Osteocyte (in vitro differentiated cells): ENCODE results near the gene TMEM59L. TPM values are rescaled to one million over a fixed set of nuclear protein-coding genes. Genes with fewer than 3 reads are reported as not detected.

Experiments used
- DNase-seq: peaks from one replicate; pipeline ENCODE4 v3.0.0; 2021; ENCODE audit warnings: mixed read lengths; ENCODE audit not compliant: unreplicated experiment; ENCODE audit errors: extremely low spot score
- H3K27ac Mint-ChIP-seq: one replicate; pipeline ENCODE4 v1.8.0; 2021; ENCODE audit warnings: mild to moderate bottlenecking, mixed read lengths; ENCODE audit not compliant: unreplicated experiment
- H3K27me3 Mint-ChIP-seq: one replicate; pipeline ENCODE4 v1.8.0; 2021; ENCODE audit warnings: mixed read lengths; ENCODE audit not compliant: unreplicated experiment
- H3K36me3 Mint-ChIP-seq: one replicate; pipeline ENCODE4 v1.8.0; 2021; ENCODE audit warnings: mixed read lengths; ENCODE audit not compliant: unreplicated experiment
- H3K4me1 Mint-ChIP-seq: one replicate; pipeline ENCODE4 v1.8.0; 2021; ENCODE audit warnings: mixed read lengths; ENCODE audit not compliant: unreplicated experiment
- H3K4me3 Mint-ChIP-seq: one replicate; pipeline ENCODE4 v1.8.0; 2021; ENCODE audit warnings: mild to moderate bottlenecking, moderate library complexity, mixed read lengths; ENCODE audit not compliant: unreplicated experiment
- H3K9me3 Mint-ChIP-seq: one replicate; pipeline ENCODE4 v1.8.0; 2021; ENCODE audit warnings: mixed read lengths; ENCODE audit not compliant: unreplicated experiment
- total RNA-seq: library from RNA; stranded (reverse); gene quantifications from 2 replicates; pipeline ENCODE4 v1.2.1, GENCODE V29; 2021
- TF ChIP-seq, protein P1 (sequence below): fragments of 200-600 bp; sonication (generic); IDR thresholded peaks from 2 replicates; pipeline ENCODE4 v1.5.0; 2021; ENCODE audit warnings: antibody characterized with exemption, mild to moderate bottlenecking, moderate library complexity

The TMEM59L gene
- total RNA-seq, 1 donor from 2014 or later: 5.9 TPM

DNA sequence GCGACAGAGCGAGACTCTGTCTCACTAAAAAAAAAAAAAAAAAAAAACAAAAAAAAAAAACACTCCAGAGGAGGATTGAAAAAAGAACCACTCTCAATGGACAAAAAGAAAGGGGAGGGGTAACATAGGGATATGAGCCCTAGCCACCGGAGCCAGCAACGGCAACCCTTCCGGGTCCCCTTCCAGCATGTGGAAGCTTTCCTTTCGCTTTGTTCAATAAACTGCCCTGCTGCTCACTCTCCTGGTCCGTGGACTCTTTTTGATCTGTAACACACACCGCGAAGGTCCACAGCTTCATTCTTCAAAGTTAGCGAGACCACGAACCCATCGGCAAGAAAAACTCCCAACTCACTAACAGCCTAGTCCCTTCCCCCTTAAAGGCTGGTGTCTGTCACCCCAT lies 25.1 kb upstream of the TMEM59L start:
- DNase-seq: no peak
- Mint-ChIP-seq H3K4me1 (peaks cover 16% of the 10 kb centered on the region), H3K4me3 (no peak overlapping the region), H3K27ac (no peak overlapping the region), H3K9me3 (no peaks in the 10 kb centered on the region), H3K27me3 (peaks cover 2% of the 10 kb centered on the region), H3K36me3 (peaks cover 1% of the 10 kb centered on the region)
- TF ChIP-seq, protein P1, sequence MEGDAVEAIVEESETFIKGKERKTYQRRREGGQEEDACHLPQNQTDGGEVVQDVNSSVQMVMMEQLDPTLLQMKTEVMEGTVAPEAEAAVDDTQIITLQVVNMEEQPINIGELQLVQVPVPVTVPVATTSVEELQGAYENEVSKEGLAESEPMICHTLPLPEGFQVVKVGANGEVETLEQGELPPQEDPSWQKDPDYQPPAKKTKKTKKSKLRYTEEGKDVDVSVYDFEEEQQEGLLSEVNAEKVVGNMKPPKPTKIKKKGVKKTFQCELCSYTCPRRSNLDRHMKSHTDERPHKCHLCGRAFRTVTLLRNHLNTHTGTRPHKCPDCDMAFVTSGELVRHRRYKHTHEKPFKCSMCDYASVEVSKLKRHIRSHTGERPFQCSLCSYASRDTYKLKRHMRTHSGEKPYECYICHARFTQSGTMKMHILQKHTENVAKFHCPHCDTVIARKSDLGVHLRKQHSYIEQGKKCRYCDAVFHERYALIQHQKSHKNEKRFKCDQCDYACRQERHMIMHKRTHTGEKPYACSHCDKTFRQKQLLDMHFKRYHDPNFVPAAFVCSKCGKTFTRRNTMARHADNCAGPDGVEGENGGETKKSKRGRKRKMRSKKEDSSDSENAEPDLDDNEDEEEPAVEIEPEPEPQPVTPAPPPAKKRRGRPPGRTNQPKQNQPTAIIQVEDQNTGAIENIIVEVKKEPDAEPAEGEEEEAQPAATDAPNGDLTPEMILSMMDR: no peak

DNA sequence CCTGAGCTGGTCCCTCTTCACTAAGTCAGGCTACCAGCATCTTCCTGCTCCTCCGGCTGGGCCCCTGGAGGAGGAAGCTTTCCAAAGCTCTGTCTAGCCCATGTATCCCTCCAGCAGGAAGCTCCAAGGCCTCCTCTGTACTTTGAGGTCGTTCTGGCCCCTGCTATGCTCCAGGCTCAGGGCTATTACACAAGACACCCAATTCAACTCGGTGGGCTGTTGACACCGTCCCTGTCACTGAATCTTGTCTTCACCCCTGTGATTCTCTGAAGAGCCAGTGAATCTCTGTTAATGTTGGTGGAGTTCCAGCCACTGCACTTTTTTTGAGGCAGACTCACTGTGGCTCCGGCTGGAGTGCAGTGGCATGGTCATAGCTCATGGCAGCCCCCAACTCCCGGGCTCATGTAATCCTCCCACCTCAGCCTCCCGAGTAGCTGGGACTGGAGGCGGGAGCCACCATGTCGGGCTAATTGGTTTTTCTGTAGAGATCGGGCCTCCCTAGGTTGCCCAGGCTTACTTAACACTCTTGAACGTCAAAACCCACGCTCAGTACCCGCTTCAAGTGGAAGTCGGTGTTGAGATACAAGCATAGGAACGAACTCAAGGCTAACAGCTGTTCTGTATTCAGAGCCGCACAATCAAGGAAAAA lies 24.6 kb upstream of the TMEM59L start:
- Mint-ChIP-seq H3K27me3 (no peaks in the 10 kb centered on the region), H3K4me3 (peak overlapping the region; percentile 79), H3K27ac (peak overlapping the region; percentile 64), H3K9me3 (no peaks in the 10 kb centered on the region), H3K4me1 (peaks cover 16% of the 10 kb centered on the region), H3K36me3 (peaks cover 1% of the 10 kb centered on the region)
- DNase-seq: no peak
- TF ChIP-seq, protein P1: no peak

GRCh38 chr19:18588611-18589379 lies 23.9 kb upstream of the TMEM59L start, which contains the start of gene REX1BD:
TSS of gene REX1BD (plus strand) at chr19:18588798. CDS start at chr19:18588802, 4 bp downstream.
- Mint-ChIP-seq H3K4me1 (peaks cover 16% of the 10 kb centered on the region), H3K36me3 (peaks cover 1% of the 10 kb centered on the region), H3K27ac (peak within 1 kb of the TSS; percentile 74), H3K9me3 (no peaks in the 10 kb centered on the region), H3K4me3 (peak within 1 kb of the TSS; percentile 79), H3K27me3 (no peaks in the 10 kb centered on the region)
- TF ChIP-seq, protein P1: peak; percentile 95
- peak; percentile 94 for DNase-seq

DNA sequence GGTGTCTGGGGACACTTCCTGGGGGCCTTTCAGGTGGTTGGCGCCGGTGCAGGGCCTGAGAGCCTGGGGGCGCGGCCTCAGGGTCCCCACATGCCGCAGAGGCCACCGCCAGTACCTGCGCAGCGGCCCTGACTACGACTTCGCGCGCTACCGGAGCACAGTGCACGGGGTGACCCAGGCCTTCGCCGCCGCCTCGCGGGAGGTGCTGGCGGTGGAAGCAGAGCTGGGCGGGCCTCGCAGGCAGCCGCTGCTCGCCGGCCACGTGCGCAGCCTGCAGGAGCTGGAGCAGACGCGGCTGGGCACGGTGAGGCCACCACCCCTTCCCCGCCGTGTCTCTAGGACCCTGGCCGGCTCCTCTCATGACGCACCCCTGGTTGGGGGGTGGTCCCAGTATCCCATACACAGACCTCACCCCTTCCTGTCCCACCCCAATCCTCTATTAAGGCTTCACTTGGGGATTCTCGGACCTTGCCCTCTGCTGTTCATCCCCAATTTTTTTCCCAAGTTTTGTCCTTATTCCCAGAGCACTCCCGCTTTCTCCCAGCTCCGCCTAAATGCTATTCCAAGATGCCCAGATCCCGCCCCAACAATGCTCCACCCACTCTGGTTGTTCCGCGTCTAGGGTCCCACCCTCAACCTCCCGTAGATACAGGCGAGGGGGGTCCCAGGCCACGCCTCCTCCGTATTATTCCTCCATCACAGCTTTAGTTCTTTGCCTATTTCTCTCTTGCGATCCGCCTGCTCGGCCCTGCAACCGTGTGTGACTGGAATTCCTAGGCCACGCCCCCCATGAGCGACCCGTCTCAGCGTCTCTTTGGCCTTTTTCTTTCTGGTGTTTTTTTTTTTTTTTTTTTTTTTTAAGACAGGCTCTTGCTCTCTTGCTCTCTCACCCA lies 23.0 kb upstream of the TMEM59L start:
- TF ChIP-seq, protein P1: peak; percentile 1
- Mint-ChIP-seq H3K27ac (peak overlapping the region; percentile 74), H3K4me1 (peaks cover 18% of the 10 kb centered on the region), H3K27me3 (no peaks in the 10 kb centered on the region), H3K4me3 (peak overlapping the region; percentile 79), H3K9me3 (no peaks in the 10 kb centered on the region), H3K36me3 (peaks cover 1% of the 10 kb centered on the region)
- DNase-seq: no peak
